Smooth muscle cell (in vitro differentiated cells): ENCODE results near the gene RGS5. TPM values are rescaled to one million over a fixed set of nuclear protein-coding genes. Genes with fewer than 3 reads are reported as not detected.

Experiments used
- DNase-seq: peaks from one replicate; lab custom pipeline; 2025; ENCODE audit not compliant: unreplicated experiment; lab: John Stamatoyannopoulos, UW
- H2AFZ ChIP-seq: fragments of 200-600 bp; sonication (generic); 2 replicates; pipeline ENCODE4 v1.6.0; 2016; ENCODE audit warnings: antibody characterized with exemption, low read depth, mild to moderate bottlenecking
- H3F3A ChIP-seq: fragments of 200-600 bp; sonication (generic); 2 replicates; pipeline ENCODE4 v1.6.0; 2017; ENCODE audit warnings: antibody characterized with exemption, low read depth
- H3K27ac ChIP-seq: fragments of 200-600 bp; sonication (generic); 2 replicates; pipeline ENCODE4 v1.5.1; 2016; ENCODE audit warnings: low read depth, mild to moderate bottlenecking
- H3K27me3 ChIP-seq: fragments of 200-600 bp; sonication (generic); 2 replicates; pipeline ENCODE4 v1.6.1; 2016; ENCODE audit warnings: low read depth, mild to moderate bottlenecking
- H3K36me3 ChIP-seq: fragments of 200-600 bp; sonication (generic); 2 replicates; pipeline ENCODE4 v1.5.1; 2016; ENCODE audit warnings: low read depth
- H3K4me1 ChIP-seq: fragments of 200-600 bp; sonication (generic); 2 replicates; pipeline ENCODE4 v1.5.1; 2016; ENCODE audit warnings: low read depth
- H3K4me2 ChIP-seq: fragments of 200-600 bp; sonication (generic); 2 replicates; pipeline ENCODE4 v1.6.0; 2016; ENCODE audit warnings: mild to moderate bottlenecking
- H3K4me3 ChIP-seq: fragments of 200-600 bp; sonication (generic); 2 replicates; pipeline ENCODE4 v1.5.1; 2016; ENCODE audit warnings: mild to moderate bottlenecking
- H3K79me2 ChIP-seq: fragments of 200-600 bp; sonication (generic); 2 replicates; pipeline ENCODE4 v1.6.0; 2016; ENCODE audit warnings: low read depth, mild to moderate bottlenecking
- H3K9ac ChIP-seq: fragments of 200-600 bp; sonication (generic); 2 replicates; pipeline ENCODE4 v1.6.0; 2016; ENCODE audit warnings: low read depth
- H3K9me3 ChIP-seq: fragments of 200-600 bp; sonication (generic); replicated peaks from 2 replicates; pipeline ENCODE4 v1.5.1; 2016; ENCODE audit warnings: low read depth
- H4K20me1 ChIP-seq: fragments of 200-600 bp; sonication (generic); 2 replicates; pipeline ENCODE4 v1.6.0; 2016; ENCODE audit warnings: low read depth
- CTCF ChIP-seq: fragments of 200-600 bp; sonication (generic); IDR thresholded peaks from 2 replicates; pipeline ENCODE4 v1.5.1; 2017; ENCODE audit warnings: borderline replicate concordance, mild to moderate bottlenecking, antibody characterized with exemption; ENCODE audit not compliant: insufficient read depth, poor library complexity, severe bottlenecking
- WGBS: methylation state at CpG from one replicate; pipeline ENCODE4 v1.1.7; 2016; ENCODE audit warnings: low lambda C conversion rate; 5-methylcytosine and 5-hydroxymethylcytosine counted together
- polyA plus RNA-seq: library from polyadenylated mRNA; unstranded; fragments of >200 nt; fragmentation: Nextera tagmentation; extraction: Ambion mirVana; gene quantifications from 2 replicates; pipeline ENCODE4 v1.2.1, GENCODE V29; 2016
- total RNA-seq: library from RNA; depleted of rRNA; stranded (reverse); fragments of >200 nt; gene quantifications from 2 replicates; pipeline ENCODE4 v1.2.3, GENCODE V29; 2014

The RGS5 gene
- total and polyA plus RNA-seq, 2 experiments from 2014 or later, result 1.9 to 49.1 TPM

DNA sequence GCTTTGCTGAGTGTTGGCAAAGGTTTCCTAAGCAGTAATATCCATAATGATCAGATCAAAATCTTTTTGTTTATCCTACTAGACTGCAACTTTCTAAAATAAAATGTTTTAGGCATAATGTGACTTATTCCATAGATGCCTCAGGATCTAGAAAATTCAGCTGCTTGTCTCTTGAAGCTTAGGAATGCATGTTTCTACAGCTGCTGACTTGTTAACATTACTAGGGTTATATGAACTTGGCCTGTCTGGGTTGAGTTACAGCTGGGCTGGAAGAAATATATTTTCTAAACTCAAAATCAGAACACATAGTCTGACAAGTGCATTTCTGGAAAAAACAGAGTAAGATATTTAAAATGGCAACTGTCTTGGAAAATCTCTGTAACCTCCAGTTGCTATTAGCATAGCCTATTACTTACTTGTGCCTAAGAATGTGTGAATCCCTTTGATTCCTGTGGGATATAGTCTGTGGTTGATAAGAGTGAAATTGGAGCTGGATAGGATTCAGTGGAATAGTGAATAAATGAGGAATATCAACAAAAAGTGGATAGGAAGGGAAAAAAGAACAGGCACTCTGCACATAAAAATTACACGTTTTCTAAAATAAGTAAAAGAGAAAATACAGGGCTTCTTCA lies 72.4 kb downstream of the RGS5 start:
- DNase-seq, result no peak
- 53% methylated on average over 1 of the region's 1 CpG for WGBS
- Histone ChIP-seq H3K4me2 (no peak overlapping the region), H3K9ac (no peak overlapping the region), H3K4me3 (no peak overlapping the region), H3K27me3 (no peaks in the 10 kb centered on the region), H3F3A (no peaks in the 10 kb centered on the region), H3K36me3 (no peaks in the 10 kb centered on the region), H3K4me1 (no peaks in the 10 kb centered on the region), H3K9me3 (no peaks in the 10 kb centered on the region), H3K79me2 (no peaks in the 10 kb centered on the region), H2AFZ (no peak overlapping the region), H4K20me1 (no peaks in the 10 kb centered on the region), H3K27ac (no peak overlapping the region)
- TF ChIP-seq CTCF, result no peak

DNA sequence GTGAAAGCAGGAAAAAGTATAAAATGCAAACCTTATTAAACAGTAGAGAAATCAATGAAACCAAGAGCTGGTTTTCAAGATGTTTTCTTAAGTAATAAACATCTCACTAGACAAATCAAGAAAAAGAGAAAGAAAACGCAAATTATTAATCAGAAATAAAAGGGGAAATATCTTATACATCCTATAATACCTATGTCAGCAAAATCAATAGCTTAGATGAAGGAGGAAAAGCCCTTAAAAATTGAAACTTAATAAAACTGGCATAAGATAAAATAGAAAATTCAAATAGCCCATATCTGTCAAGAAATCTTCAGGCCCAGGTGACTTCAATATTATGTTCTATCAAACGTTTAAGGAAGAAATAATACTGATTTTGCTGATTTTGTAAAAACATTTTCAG lies 74.4 kb downstream of the RGS5 start:
- no peak for TF ChIP-seq CTCF
- H3K9ac ChIP-seq, result no peak overlapping the region
- no peak overlapping the region for H3K4me2 ChIP-seq
- H3K9me3 ChIP-seq, result no peaks in the 10 kb centered on the region
- no peaks in the 10 kb centered on the region for H3K79me2 ChIP-seq
- no peaks in the 10 kb centered on the region for H3F3A ChIP-seq
- H3K27ac ChIP-seq, result no peak overlapping the region
- no peak overlapping the region for H3K4me3 ChIP-seq
- H3K36me3 ChIP-seq, result no peaks in the 10 kb centered on the region
- no peaks in the 10 kb centered on the region for H3K4me1 ChIP-seq
- 85% methylated on average over 2 of the region's 2 CpGs for WGBS
- DNase-seq, result no peak
- no peak overlapping the region for H2AFZ ChIP-seq
- H3K27me3 ChIP-seq, result peaks cover 6% of the 10 kb centered on the region
- H4K20me1 ChIP-seq, result no peaks in the 10 kb centered on the region

GRCh38 chr1:163124812-163125211 lies 77.9 kb downstream of the RGS5 start:
- TF ChIP-seq CTCF, result no peak
- Histone ChIP-seq H2AFZ (no peak overlapping the region), H3K36me3 (no peaks in the 10 kb centered on the region), H3K4me3 (no peak overlapping the region), H4K20me1 (no peaks in the 10 kb centered on the region), H3K4me2 (no peak overlapping the region), H3K9me3 (no peaks in the 10 kb centered on the region), H3K4me1 (no peaks in the 10 kb centered on the region), H3K27ac (no peak overlapping the region), H3K79me2 (no peaks in the 10 kb centered on the region), H3K27me3 (peaks cover 6% of the 10 kb centered on the region), H3K9ac (no peak overlapping the region), H3F3A (no peaks in the 10 kb centered on the region)
- DNase-seq, result no peak
- WGBS, result 71% methylated on average over 4 of the region's 4 CpGs

DNA sequence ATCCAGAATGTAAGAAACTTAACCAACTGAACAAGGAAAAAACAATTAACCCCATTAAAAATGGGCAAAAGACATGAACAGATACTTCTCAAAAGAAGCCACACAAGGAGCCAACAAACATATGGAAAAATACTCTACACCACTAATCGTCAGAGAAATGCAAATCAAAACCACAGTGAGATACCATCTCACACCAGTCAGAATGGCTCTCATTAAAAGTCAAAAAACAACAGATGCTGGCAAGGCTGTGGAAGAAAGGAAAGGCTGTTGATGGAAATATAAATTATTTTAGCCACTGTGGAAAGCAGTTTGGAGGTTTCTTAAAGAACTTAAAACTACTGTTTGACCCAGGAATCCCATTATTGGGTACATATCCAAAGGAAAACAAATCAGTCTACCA lies 82.3 kb downstream of the RGS5 start:
- Histone ChIP-seq H3K27me3 (peaks cover 6% of the 10 kb centered on the region), H3K4me3 (no peak overlapping the region), H3K36me3 (no peaks in the 10 kb centered on the region), H3F3A (no peaks in the 10 kb centered on the region), H2AFZ (no peak overlapping the region), H4K20me1 (no peaks in the 10 kb centered on the region), H3K4me2 (no peak overlapping the region), H3K79me2 (no peaks in the 10 kb centered on the region), H3K9ac (no peak overlapping the region), H3K27ac (no peak overlapping the region), H3K4me1 (no peaks in the 10 kb centered on the region), H3K9me3 (no peaks in the 10 kb centered on the region)
- 13% methylated on average over 1 of the region's 1 CpG for WGBS
- no peak for TF ChIP-seq CTCF
- no peak for DNase-seq
